Activated T-cell treated with anti-CD3 and anti-CD28 coated beads for 24 hours (primary cell): ENCODE results near the gene SMPX.

Source experiments
- DNase-seq: peaks from one replicate; pipeline ENCODE4 v3.0.0-alpha.2; 2020; ENCODE audit warnings: low read depth

The SMPX gene

GRCh38 chrX:21711848-21712197 is 46.1 kb downstream of the SMPX start:
- no peak for DNase-seq

DNA sequence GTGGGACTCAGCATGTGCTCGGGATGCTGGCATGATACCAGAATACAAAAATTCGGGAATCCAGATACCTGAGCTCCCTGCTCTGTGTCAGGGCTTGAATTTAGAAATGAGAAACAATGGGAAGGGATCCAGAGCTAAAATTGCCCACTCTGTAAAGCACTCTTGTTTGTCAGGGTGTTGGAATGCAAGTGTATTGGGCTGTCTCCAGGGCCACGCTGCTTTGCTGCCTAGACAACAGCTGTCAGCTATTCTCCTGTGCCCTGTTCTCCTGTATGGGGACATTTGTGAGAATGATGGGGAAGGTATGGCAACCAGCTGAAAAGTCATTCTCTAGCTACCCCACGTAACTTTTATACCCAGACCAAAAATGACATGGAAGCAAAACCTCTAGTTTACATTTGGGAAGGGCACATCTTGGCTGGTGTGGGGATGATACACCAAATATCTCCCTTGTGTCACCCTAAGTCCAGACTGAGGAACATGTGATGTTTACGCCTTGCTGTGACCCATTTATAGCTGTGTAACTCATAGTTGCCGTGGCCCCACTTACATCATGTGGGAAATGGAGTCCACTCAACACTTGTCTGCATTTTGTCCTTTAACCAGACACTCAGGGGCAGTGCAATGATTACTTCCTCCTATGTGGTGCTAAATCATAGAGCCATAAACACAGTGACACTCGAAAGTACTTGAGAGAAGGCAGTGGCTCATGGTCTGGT is 46.6 kb downstream of the SMPX start:
- DNase-seq = no peak

DNA sequence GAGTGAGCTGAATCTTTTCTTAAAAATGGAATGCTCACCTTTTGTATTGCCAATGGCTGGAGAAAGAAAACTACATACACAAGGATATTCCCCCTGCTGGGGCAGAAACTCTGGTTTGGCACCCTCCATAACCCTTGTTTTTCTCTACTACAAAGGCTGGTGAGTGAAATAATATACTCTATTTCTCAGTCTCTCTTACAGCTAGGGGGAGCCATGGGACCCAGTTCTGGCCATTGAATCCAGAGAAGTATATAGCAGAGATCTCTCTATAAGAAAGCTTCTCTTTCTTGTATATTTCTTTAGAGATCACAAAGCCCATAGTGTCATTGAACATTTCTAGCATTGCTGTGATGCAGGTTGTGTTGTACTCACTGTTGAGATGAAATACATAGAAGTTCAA is 49.8 kb downstream of the SMPX start:
- no peak for DNase-seq

DNA sequence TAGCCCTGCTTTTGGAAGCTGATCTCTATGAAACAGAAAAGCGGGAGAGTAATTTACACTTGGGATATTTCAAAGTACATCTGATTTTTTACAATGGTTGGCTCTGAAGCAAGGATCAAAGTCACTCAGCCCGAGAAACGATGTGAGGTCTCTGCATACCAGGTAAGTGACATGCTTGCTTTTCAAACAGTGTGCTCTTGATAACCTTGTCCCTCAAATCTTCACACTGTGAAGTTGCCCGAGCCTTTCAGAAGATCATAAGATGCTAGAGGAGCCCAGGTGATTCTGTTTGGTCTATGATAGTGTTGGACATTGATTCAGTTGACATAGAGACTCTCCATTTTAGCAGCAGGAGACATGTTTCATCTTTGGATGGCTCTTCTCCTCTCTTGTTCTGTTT is 52.7 kb downstream of the SMPX start:
- DNase-seq = no peak

- DNase-seq = no peak
These were observed 55.2 kb downstream of the SMPX start for GRCh38 chrX:21702725-21703124.

DNA sequence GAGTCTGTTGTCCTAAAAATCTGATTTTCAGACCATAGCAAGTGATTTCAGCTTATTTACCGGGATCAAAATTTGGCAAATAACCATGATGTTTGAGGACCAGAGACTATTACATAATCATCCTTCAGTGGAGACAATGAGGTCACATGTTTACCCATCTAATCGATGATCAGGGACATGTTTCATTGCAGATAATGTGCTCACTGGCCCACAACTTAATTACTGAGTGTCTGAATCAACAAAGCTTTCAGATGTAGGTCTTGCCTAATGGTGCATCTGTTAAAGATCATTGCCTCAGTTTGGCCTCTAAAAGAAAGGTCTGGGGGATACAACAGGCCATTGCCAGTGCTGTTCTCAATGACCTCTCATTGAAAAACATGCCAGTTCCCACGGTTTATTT is 56.9 kb downstream of the SMPX start:
- no peak for DNase-seq

- no peak for DNase-seq
These were observed 57.6 kb downstream of the SMPX start for GRCh38 chrX:21700275-21700674.

DNA sequence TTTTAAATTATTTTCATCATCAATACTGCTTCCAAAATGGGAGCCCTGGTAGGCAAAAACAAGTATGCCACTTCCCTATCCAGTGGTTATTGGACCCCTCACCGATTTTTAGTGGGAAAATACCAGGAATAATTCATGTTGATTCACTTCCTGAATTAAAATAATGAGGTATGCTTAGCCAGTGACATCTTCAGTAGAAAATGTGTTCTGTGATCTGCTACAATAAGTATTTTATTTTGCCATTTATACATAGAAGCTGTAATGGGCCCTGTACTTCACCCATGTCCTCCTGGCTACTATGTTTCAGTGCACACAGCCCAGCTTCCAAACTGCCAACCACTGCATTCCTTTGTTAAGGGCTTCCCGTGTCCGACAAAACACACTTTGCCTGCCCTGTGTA is 58.8 kb downstream of the SMPX start:
- DNase-seq = no peak

DNA sequence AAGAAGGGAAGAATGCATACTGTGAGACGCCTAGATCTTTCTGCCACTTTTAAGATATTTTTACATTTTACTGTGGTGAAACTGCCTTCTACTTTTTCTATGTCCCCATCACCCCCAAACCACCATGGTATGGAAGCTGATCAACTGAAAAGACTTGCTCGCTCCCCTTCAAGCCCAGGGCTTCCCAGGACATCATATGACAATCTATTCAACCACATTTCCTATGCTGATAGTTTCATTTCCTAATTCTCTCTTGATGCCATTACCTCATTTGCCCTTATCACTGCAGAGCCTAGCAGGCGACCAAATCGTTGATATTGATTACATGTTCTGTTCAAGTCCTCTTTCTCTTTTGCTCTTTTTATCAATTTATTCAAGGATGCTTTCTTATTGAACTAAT is 59.6 kb downstream of the SMPX start:
- no peak for DNase-seq

- DNase-seq = no peak
These were observed 66.4 kb downstream of the SMPX start for GRCh38 chrX:21691512-21692018.

DNA sequence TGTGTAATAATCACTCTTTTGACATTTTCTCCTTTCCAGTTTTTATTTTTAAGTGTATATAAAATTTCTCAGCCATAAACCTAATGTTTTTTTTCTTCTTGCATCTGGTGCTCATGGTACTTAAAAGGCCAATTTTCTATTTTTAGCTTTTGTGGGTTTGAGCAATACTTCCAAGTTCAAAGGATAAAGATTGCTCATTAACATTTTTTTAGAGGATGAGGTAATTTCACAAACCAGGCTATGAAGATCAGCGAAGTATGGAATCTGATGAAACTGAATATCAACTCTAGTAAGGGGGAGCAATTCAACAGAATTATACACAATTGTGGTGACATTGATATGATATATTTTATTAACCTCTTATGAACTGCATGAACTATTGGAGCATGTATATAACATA is 74.0 kb downstream of the SMPX start:
- DNase-seq = no peak

- DNase-seq = no peak
These were observed 79.8 kb downstream of the SMPX start for GRCh38 chrX:21678048-21678612.

- no peak for DNase-seq
These were observed 82.0 kb downstream of the SMPX start for GRCh38 chrX:21675931-21676330.

- no peak for DNase-seq
These were observed 83.3 kb downstream of the SMPX start for GRCh38 chrX:21674430-21675186.

DNA sequence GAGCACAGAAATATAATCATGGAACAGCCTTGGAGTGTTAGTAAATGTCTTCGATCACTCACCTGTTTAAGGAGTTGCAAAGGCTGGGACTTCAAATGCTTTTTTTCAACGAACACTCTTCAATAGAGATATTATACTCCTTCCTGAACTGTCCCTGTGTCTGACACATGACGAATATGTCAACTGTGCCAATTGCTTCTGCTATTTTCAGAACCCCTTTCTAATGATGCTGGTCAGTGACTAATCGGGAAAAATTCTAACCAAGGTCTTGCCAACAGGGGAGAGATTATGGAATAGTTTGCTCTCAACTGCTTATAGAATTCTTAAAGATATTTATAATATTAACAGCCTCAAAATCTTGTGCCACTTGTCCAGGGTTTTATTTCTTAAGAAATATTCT is 91.2 kb downstream of the SMPX start:
- no peak for DNase-seq

DNA sequence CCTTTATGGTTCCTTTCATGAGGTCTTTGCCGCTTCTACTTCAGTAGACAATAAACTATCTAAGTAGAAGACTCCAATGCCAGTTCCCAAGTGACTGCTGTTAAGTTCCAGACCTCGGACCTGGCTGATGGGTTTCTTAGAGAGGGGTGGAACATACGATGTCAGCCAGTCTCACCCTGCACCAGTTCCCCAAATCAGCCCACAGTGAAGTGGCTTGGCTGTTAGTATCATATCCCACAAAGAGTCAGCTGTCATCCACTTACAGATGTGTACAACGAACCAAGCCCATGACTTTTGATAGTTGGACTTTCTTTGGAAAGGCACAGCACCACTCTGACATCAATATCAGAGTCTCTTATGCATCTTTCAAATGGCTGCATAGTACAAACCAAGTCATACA is 91.7 kb downstream of the SMPX start:
- DNase-seq = no peak

GRCh38 chrX:21662761-21663160 is 95.2 kb downstream of the SMPX start:
- DNase-seq = no peak

GRCh38 chrX:21661316-21661715 is 96.6 kb downstream of the SMPX start:
- DNase-seq = no peak

- DNase-seq = no peak
These were observed 97.8 kb downstream of the SMPX start for GRCh38 chrX:21660156-21660555.

- no peak for DNase-seq
These were observed 98.6 kb downstream of the SMPX start for GRCh38 chrX:21659320-21659719.

DNA sequence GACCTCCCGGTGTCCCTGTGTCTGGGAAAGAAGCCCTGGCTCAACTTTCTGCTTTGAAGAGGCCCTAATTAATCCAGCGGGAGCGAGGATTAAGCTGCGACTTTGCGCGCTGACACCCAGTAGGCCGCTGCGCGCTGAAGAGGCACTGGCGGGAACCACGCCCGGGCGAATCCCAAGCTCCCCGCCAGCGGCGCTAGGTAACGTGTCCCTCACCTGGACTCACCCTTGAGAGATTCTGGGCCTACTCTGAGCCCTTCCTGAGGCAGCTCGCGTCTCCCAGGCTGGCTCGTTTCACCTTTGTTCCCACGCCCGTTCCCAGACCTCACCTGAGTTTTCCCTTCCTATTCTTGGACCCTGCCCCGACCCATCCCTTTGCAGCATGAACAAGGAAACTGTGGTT is 99.2 kb downstream of the SMPX start:
- DNase-seq = no peak

DNA sequence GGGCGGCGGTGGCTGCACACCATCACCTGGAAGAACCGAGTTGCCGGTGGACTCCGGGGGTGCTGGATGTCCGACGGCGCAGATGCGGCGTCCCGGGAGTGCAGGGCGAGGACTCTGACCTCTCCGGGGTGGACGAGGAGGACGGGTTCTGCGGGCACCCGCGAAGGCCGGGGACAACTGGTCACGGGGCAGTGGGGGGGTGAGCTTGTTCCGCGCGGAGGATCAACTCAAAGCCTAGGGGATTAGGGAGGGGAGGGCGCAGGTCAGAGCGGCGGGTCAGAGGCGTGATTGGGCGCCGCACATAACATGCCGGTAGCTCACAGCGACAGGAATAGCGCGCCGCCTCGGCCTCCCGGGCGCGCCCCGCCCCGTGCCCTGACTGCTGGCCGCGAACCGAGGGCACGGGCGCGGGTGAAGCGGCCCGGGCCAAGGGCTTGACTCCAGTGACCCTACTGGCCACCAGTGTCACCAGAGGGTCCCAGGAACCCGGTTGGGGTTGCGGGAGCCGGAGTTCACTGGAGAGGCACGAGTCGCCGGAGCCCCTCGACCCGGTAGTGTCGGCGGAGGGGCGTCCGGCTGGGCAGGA is 99.7 kb downstream of the SMPX start, which contains the start of gene KLHL34:
TSS of gene KLHL34 (minus strand) at position 179 of the 586 bp plus-strand sequence. CDS start 542 bp downstream, outside the sequence.
- DNase-seq = no peak
